GM12878 (cell line): ENCODE measurements around the gene TPRG1. TPM values are rescaled to one million over a fixed set of nuclear protein-coding genes. Genes with fewer than 3 reads are reported as not detected.

Source experiments
- YY1 ChIP-seq: IDR thresholded peaks from 2 replicates; pipeline ENCODE4 v1.6.1; 2011; ENCODE audit warnings: low read depth, mild to moderate bottlenecking, low read length
- polyA plus RNA-seq, 11 experiments: library from polyadenylated mRNA; depleted of rRNA in 4 of 11; unstranded in 6 of 11; stranded (reverse) in 5 of 11; fragments of >200 nt; fragmentation: Nextera tagmentation in 4 of 11; fragmentation: Illumina TruSeq in 1 of 11; extraction: Ambion mirVana in 4 of 11; extraction: Trizol in 1 of 11; gene quantifications; 1 replicate in 1 of 11; 2 replicates in 10 of 11; pipeline versions ENCODE4 v1.2.1 to v1.2.3, GENCODE V29; 2011 to 2016; ENCODE audit warnings: inconsistent platforms in 2 of 11, missing spikeins in 2 of 11, low read depth in 1 of 11
- total RNA-seq, 4 experiments: library from RNA; depleted of rRNA in 3 of 4; stranded (reverse); fragments of >200 nt in 3 of 4; fragmentation: Illumina TruSeq in 1 of 4; extraction: Trizol in 1 of 4; gene quantifications; 2 replicates each; pipeline versions ENCODE4 v1.2.1 to v1.2.3, GENCODE V29; 2013 to 2021
- TF ChIP-seq, protein P1 (sequence below): fragments of 150-350 bp; IDR thresholded peaks from 2 replicates; pipeline ENCODE4 v1.6.1; 2014; ENCODE audit warnings: mild to moderate bottlenecking, low read depth, low read length
- TF ChIP-seq, protein P2 (sequence below): fragments of 450-650 bp; formaldehyde crosslinking; IDR thresholded peaks from 2 replicates; pipeline ENCODE4 v1.4.0; 2022; ENCODE audit warnings: mild to moderate bottlenecking, moderate library complexity
- TF ChIP-seq, protein P3 (sequence below): fragments of 450-650 bp; IDR thresholded peaks from 2 replicates; pipeline ENCODE4 v1.6.1; 2017; ENCODE audit warnings: mild to moderate bottlenecking, low read depth, inconsistent platforms; ENCODE audit not compliant: poor library complexity, severe bottlenecking
- TF ChIP-seq, protein P4 (sequence below): IDR thresholded peaks from 2 replicates; pipeline ENCODE4 v1.6.1; 2011; ENCODE audit warnings: low read depth, low read length, improper control_type of control experiment, borderline replicate concordance

Gene TPRG1
- total and polyA plus RNA-seq, 10 of the 15 experiments (the other 5 are each of a cell fraction or from before 2014, with no cell fraction given) = 0.26 to 30.7 (median 3.6) TPM

DNA sequence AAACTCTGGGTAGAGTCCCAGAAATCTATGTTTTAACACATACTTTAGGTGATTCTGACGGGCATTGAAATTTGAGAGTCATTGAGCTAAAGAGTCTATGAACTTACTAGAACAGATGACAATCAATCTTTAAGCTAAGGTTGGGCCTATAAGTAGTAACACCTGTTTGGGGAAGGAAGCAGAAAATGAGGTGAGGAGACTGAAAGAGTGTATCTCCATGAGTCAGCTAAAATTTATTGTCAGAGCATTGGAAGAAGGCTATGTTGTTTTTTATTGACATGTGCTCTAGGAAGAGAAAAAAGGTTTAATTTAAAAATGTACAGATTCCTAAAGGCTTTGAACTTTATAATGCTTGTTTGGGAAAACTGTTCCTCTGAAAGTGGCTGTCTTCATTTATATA, 42.9 kb downstream of the TPRG1 start (continued):
- TF ChIP-seq YY1 = no peak
- TF ChIP-seq, protein P1, sequence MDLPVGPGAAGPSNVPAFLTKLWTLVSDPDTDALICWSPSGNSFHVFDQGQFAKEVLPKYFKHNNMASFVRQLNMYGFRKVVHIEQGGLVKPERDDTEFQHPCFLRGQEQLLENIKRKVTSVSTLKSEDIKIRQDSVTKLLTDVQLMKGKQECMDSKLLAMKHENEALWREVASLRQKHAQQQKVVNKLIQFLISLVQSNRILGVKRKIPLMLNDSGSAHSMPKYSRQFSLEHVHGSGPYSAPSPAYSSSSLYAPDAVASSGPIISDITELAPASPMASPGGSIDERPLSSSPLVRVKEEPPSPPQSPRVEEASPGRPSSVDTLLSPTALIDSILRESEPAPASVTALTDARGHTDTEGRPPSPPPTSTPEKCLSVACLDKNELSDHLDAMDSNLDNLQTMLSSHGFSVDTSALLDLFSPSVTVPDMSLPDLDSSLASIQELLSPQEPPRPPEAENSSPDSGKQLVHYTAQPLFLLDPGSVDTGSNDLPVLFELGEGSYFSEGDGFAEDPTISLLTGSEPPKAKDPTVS = no peak
- TF ChIP-seq, protein P2, sequence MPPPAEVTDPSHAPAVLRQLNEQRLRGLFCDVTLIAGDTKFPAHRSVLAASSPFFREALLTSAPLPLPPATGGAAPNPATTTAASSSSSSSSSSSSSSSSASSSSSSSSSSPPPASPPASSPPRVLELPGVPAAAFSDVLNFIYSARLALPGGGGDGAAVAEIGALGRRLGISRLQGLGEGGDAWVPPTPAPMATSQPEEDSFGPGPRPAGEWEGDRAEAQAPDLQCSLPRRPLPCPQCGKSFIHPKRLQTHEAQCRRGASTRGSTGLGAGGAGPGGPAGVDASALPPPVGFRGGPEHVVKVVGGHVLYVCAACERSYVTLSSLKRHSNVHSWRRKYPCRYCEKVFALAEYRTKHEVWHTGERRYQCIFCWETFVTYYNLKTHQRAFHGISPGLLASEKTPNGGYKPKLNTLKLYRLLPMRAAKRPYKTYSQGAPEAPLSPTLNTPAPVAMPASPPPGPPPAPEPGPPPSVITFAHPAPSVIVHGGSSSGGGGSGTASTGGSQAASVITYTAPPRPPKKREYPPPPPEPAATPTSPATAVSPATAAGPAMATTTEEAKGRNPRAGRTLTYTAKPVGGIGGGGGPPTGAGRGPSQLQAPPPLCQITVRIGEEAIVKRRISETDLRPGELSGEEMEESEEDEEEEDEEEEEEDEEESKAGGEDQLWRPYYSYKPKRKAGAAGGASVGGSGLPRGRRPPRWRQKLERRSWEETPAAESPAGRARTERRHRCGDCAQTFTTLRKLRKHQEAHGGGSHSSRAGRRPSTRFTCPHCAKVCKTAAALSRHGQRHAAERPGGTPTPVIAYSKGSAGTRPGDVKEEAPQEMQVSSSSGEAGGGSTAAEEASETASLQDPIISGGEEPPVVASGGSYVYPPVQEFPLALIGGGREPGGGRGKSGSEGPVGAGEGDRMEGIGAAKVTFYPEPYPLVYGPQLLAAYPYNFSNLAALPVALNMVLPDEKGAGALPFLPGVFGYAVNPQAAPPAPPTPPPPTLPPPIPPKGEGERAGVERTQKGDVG (CRISPR knock-in tag) = no peak
- TF ChIP-seq, protein P3, sequence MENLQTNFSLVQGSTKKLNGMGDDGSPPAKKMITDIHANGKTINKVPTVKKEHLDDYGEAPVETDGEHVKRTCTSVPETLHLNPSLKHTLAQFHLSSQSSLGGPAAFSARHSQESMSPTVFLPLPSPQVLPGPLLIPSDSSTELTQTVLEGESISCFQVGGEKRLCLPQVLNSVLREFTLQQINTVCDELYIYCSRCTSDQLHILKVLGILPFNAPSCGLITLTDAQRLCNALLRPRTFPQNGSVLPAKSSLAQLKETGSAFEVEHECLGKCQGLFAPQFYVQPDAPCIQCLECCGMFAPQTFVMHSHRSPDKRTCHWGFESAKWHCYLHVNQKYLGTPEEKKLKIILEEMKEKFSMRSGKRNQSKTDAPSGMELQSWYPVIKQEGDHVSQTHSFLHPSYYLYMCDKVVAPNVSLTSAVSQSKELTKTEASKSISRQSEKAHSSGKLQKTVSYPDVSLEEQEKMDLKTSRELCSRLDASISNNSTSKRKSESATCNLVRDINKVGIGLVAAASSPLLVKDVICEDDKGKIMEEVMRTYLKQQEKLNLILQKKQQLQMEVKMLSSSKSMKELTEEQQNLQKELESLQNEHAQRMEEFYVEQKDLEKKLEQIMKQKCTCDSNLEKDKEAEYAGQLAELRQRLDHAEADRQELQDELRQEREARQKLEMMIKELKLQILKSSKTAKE = no peak
- TF ChIP-seq, protein P4, sequence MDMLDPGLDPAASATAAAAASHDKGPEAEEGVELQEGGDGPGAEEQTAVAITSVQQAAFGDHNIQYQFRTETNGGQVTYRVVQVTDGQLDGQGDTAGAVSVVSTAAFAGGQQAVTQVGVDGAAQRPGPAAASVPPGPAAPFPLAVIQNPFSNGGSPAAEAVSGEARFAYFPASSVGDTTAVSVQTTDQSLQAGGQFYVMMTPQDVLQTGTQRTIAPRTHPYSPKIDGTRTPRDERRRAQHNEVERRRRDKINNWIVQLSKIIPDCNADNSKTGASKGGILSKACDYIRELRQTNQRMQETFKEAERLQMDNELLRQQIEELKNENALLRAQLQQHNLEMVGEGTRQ = no peak
